CD14-positive monocyte (primary cell): Measurements from ENCODE around the gene COL9A3. TPM values are rescaled to one million over a fixed set of nuclear protein-coding genes. Genes with fewer than 3 reads are reported as not detected.
A peak's percentile ranks its signal among the peaks of the same experiment; 100 is the strongest.
"Not testable (repeated sequence)": the region's sequence is repeated elsewhere in the genome, so short reads cannot be mapped to it uniquely, and the experiment has no call there.

Experiments
- DNase-seq, 3 donors: peaks; one replicate each; pipeline ENCODE4 v3.0.0-alpha.2; 2011 to 2022
- H2AFZ ChIP-seq: 2 replicates; pipeline ENCODE4 v1.6.0; 2012; ENCODE audit warnings: mild to moderate bottlenecking, low read depth, low read length, inconsistent platforms; ENCODE audit not compliant: insufficient read depth, poor library complexity, severe bottlenecking
- H3K27ac ChIP-seq, 2 donors: 1 replicate in 1 of 2; 2 replicates in 1 of 2; pipeline ENCODE4 v1.5.1; 2012 to 2013; ENCODE audit warnings: low read length in 2 of 2, control low read depth in 1 of 2, inconsistent platforms in 1 of 2, low read depth in 1 of 2, mild to moderate bottlenecking in 1 of 2
- H3K27me3 ChIP-seq, 2 donors: one replicate each; pipeline versions ENCODE4 v1.6.0 to v1.6.1; 2011 to 2013; ENCODE audit warnings: low read length in 2 of 2; ENCODE audit not compliant: control insufficient read depth in 2 of 2, insufficient read depth in 2 of 2
- H3K36me3 ChIP-seq, 2 donors: replicated peaks in 1 of 2; 1 replicate in 1 of 2; 2 replicates in 1 of 2; pipeline versions ENCODE4 v1.5.1 to v1.6.1; 2012 to 2013; ENCODE audit warnings: low read length in 2 of 2, control low read depth in 1 of 2, inconsistent platforms in 1 of 2, mild to moderate bottlenecking in 1 of 2; ENCODE audit not compliant: insufficient read depth in 2 of 2, control insufficient read depth in 1 of 2
- H3K4me1 ChIP-seq, 2 donors: 1 replicate in 1 of 2; 2 replicates in 1 of 2; pipeline versions ENCODE4 v1.5.1 to v1.6.1; 2012 to 2013; ENCODE audit warnings: low read length in 2 of 2, control low read depth in 1 of 2, inconsistent platforms in 1 of 2, mild to moderate bottlenecking in 1 of 2, moderate library complexity in 1 of 2; ENCODE audit not compliant: insufficient read depth in 2 of 2, control insufficient read depth in 1 of 2
- H3K4me2 ChIP-seq: replicated peaks from 2 replicates; pipeline ENCODE3; 2012; ENCODE audit warnings: low read length, moderate library complexity, mild to moderate bottlenecking; ENCODE audit not compliant: poor library complexity, severe bottlenecking; ENCODE audit errors: extremely low read depth
- H3K4me3 ChIP-seq, 3 experiments: fragments of 200-600 bp in 1 of 3; sonication (generic) in 1 of 3; replicated peaks in 1 of 3; 1 replicate in 2 of 3; 2 replicates in 1 of 3; pipeline ENCODE4 v1.5.1; 2011 to 2013; ENCODE audit warnings: low read length in 3 of 3, mild to moderate bottlenecking in 3 of 3, control low read depth in 2 of 3, low read depth in 2 of 3, inconsistent platforms in 1 of 3, moderate library complexity in 1 of 3
- H3K79me2 ChIP-seq: 2 replicates; pipeline ENCODE4 v1.6.0; 2012; ENCODE audit warnings: mild to moderate bottlenecking, control low read depth, inconsistent platforms, low read length, moderate library complexity; ENCODE audit not compliant: insufficient read depth
- H3K9ac ChIP-seq: 2 replicates; pipeline ENCODE4 v1.6.0; 2017; ENCODE audit warnings: low read length, mild to moderate bottlenecking; ENCODE audit not compliant: insufficient read depth, poor library complexity, severe bottlenecking
- H3K9me3 ChIP-seq, 2 donors: replicated peaks in 1 of 2; 1 replicate in 1 of 2; 2 replicates in 1 of 2; pipeline versions ENCODE4 v1.5.1 to v1.6.1; 2012 to 2013; ENCODE audit warnings: low read length in 2 of 2, control low read depth in 1 of 2; ENCODE audit not compliant: control insufficient read depth in 1 of 2, insufficient read depth in 1 of 2
- H4K20me1 ChIP-seq: 2 replicates; pipeline ENCODE4 v1.6.0; 2012; ENCODE audit warnings: mild to moderate bottlenecking, low read length, control low read depth, moderate library complexity; ENCODE audit not compliant: insufficient read depth
- H3K27ac Mint-ChIP-seq, 7 donors: one replicate each; pipeline ENCODE4 v1.8.0; 2020; ENCODE audit warnings: mild to moderate bottlenecking in 7 of 7, mixed read lengths in 7 of 7, moderate library complexity in 6 of 7, inconsistent platforms in 2 of 7
- H3K27me3 Mint-ChIP-seq, 3 donors: one replicate each; pipeline ENCODE4 v1.8.0; 2021 to 2022; ENCODE audit warnings: low read depth in 3 of 3, mild to moderate bottlenecking in 3 of 3, mixed read lengths in 3 of 3, moderate library complexity in 3 of 3, inconsistent platforms in 1 of 3
- H3K36me3 Mint-ChIP-seq, 2 donors: one replicate each; pipeline ENCODE4 v1.8.0; 2020; ENCODE audit warnings: mixed read lengths in 2 of 2, inconsistent platforms in 1 of 2, mild to moderate bottlenecking in 1 of 2
- H3K4me1 Mint-ChIP-seq: one replicate; pipeline ENCODE4 v1.8.0; 2020; ENCODE audit warnings: mild to moderate bottlenecking, mixed read lengths
- H3K4me3 Mint-ChIP-seq, 2 donors: one replicate each; pipeline ENCODE4 v1.8.0; 2020; ENCODE audit warnings: mild to moderate bottlenecking in 2 of 2, mixed read lengths in 2 of 2, moderate library complexity in 1 of 2
- H3K9me3 Mint-ChIP-seq, 7 donors: one replicate each; pipeline ENCODE4 v1.8.0; 2020 to 2022; ENCODE audit warnings: mixed read lengths in 7 of 7, mild to moderate bottlenecking in 6 of 7, moderate library complexity in 6 of 7, inconsistent platforms in 2 of 7
- CTCF ChIP-seq: fragments of 200-600 bp; IDR thresholded peaks from one replicate; pipeline ENCODE4 v1.8.0; 2022; ENCODE audit warnings: antibody characterized with exemption, mild to moderate bottlenecking
- whole genome bisulfite sequencing: methylation state at CpG from one replicate; pipeline ENCODE4 v1.1.5; 2013; ENCODE audit warnings: missing lambda C conversion rate; ENCODE audit not compliant: insufficient coverage; 5-methylcytosine and 5-hydroxymethylcytosine counted together
- intact Hi-C, 2 donors: fragments of 100-400 bp; cut with micrococcal nuclease; formaldehyde crosslinking; loops; one replicate each; pipeline versions ENCODE4 v1.15.0 to v1.15.1; 2023
- polyA plus RNA-seq, 3 donors: library from polyadenylated mRNA; depleted of rRNA in 1 of 3; unstranded in 2 of 3; stranded (reverse) in 1 of 3; fragments of 300-500 nt in 2 of 3; fragments of >200 nt in 1 of 3; fragmentation: Illumina TruSeq in 2 of 3; gene quantifications; 1 replicate in 2 of 3; 2 replicates in 1 of 3; pipeline ENCODE4 v1.2.3, GENCODE V29; 2012 to 2021

COL9A3 gene
- polyA plus RNA-seq, 3 donors = 1.8 to 4.4 (median 2.6) TPM

DNA sequence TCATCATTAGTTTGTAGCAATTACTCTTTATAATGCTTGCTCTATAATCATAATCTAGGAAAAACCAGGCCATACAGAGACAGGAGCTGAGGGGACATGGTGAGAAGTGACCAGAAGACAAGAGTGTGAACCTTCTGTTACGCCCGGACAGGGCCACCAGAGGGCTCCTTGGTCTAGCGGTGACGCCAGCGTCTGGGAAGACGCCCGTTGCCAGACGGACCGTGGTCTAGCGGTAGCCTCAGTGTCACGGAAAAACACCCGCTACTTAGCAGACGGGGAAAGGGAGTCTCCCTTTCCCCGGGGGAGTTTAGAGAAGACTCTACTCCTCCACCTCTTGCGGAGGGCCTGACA is 56.8 kb downstream of the COL9A3 start:
- H3K4me3 Mint-ChIP-seq, H3K36me3 ChIP-seq, H3K27ac ChIP-seq, H3K27me3 ChIP-seq, H3K9ac ChIP-seq, H3K4me1 ChIP-seq, H4K20me1 ChIP-seq, H3K4me2 ChIP-seq, H3K9me3 ChIP-seq, H3K27ac Mint-ChIP-seq, H3K79me2 ChIP-seq, H3K9me3 Mint-ChIP-seq, H2AFZ ChIP-seq, H3K36me3 Mint-ChIP-seq, H3K4me3 ChIP-seq, intact Hi-C loops: not testable (repeated sequence)
- Mint-ChIP-seq H3K27me3 (peaks cover 4 to 23% (median 14%) of the 10 kb centered on the region in 3 donors), H3K4me1 (peaks cover 20% of the 10 kb centered on the region)
- peak; percentile 17 to 55 (median 52) for DNase-seq
- peak; percentile 52 for TF ChIP-seq CTCF
- WGBS = 2% methylated on average over 7 of the region's 15 CpGs

- H3K27me3 ChIP-seq = no peaks in the 10 kb centered on the region
- Mint-ChIP-seq H3K4me1 (peaks cover 20% of the 10 kb centered on the region), H3K4me3 (peak overlapping the region in 1 of 2 donors; percentile 11), H3K27me3 (peaks cover 2 to 23% (median 14%) of the 10 kb centered on the region in 3 donors), H3K36me3 (peaks cover 3 to 7% of the 10 kb centered on the region in 2 donors), H3K27ac (no peak overlapping the region), H3K9me3 (peaks cover 0 to 2% (median 0%) of the 10 kb centered on the region in 7 donors)
- no peak overlapping the region for H3K4me3 ChIP-seq
- no peak overlapping the region for H2AFZ ChIP-seq
- peaks cover under 1 to 10% of the 10 kb centered on the region in 2 donors for H3K36me3 ChIP-seq
- intact Hi-C loops = no loop called here
- no peaks in the 10 kb centered on the region for H3K4me1 ChIP-seq
- no peak for DNase-seq
- no peak overlapping the region for H3K9ac ChIP-seq
- H3K4me2 ChIP-seq = no peak overlapping the region
- H3K9me3 ChIP-seq = no peaks in the 10 kb centered on the region
- H4K20me1 ChIP-seq = peaks cover 7% of the 10 kb centered on the region
- no peak overlapping the region for H3K27ac ChIP-seq
- 88% methylated on average over 3 of the region's 14 CpGs for WGBS
- TF ChIP-seq CTCF = no peak
- H3K79me2 ChIP-seq = no peaks in the 10 kb centered on the region
Observed at GRCh38 chr20:62874964-62875344, 58.1 kb downstream of the COL9A3 start.
